Measurements from ENCODE around the gene TLX2. TPM values are rescaled to one million over a fixed set of nuclear protein-coding genes. Genes with fewer than 3 reads are reported as not detected.

The TLX2 gene
- total RNA-seq, 1 donor from 2014 or later: not detected

DNA sequence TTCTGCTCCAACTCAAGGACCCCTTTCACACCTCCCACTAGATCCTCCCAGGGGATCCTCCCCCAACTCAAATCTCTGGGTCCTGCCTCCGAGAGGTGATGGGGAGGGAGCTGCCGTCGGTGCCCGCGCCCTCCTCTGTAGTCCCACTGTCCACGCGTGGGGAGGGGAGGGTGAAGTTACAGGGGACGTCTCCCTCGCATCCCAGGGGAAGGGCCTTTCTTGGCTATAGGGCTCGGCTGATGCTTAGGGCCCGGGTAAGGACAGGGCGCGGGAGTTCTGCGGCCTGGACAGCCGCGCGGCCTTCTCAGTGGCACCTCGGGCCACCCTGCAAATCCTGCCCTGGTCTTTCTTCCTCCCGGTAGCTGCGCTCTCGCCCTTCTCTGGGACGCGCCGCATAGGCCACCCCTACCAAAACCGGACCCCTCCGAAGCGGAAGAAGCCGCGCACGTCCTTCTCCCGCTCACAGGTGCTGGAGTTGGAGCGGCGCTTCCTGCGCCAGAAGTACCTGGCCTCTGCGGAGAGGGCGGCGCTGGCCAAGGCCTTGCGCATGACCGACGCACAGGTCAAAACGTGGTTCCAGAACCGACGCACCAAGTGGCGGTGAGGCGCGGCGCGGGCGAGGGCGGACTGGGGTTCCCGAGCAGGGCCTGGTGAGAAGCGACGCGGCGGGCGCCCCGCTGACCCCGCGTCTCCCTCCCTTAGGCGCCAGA lies 1.2 kb downstream of the TLX2 start:
- TF ChIP-seq, protein P1, sequence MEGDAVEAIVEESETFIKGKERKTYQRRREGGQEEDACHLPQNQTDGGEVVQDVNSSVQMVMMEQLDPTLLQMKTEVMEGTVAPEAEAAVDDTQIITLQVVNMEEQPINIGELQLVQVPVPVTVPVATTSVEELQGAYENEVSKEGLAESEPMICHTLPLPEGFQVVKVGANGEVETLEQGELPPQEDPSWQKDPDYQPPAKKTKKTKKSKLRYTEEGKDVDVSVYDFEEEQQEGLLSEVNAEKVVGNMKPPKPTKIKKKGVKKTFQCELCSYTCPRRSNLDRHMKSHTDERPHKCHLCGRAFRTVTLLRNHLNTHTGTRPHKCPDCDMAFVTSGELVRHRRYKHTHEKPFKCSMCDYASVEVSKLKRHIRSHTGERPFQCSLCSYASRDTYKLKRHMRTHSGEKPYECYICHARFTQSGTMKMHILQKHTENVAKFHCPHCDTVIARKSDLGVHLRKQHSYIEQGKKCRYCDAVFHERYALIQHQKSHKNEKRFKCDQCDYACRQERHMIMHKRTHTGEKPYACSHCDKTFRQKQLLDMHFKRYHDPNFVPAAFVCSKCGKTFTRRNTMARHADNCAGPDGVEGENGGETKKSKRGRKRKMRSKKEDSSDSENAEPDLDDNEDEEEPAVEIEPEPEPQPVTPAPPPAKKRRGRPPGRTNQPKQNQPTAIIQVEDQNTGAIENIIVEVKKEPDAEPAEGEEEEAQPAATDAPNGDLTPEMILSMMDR (IDR thresholded peaks at IDR 0.05): no peak
- no peaks in the 10 kb centered on the region for H3K9me3 ChIP-seq
- intact Hi-C loops (cut with DNase I): no loop called here

DNA sequence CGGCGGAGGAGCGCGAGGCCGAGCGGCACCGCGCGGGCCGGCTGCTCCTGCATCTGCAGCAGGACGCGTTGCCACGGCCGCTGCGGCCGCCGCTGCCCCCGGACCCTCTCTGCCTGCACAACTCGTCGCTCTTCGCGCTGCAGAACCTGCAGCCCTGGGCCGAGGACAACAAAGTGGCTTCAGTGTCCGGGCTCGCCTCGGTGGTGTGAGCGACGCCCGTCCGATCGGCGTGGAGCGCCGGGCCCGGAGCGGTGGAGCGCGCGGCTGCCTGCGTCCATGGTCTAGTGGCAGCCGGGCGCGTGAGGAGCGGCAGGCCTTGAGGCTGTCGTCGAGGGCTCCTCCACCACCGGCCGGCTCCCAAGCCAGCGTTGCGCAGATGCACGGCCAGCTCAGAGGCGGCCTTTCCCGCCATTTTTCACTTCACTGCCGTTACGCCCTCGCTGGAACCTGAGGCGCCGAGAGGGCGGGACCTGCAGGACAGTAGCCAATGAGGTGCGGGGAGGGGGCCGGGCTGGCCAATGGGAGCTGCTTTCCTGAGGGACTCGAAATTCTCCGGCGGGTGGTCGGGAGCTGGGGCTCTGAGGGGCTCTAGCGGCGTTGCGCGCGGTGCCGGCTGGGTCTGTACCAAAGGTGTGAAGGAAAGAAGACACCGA lies 1.9 kb downstream of the TLX2 start:
- Histone ChIP-seq H3K4me3 (peak overlapping the region; percentile 46 to 58), H3K27me3 (peaks cover 39% of the 10 kb centered on the region), H3K9me3 (no peaks in the 10 kb centered on the region), H3K4me1 (peaks cover 16 to 18% of the 10 kb centered on the region in 2 donors), H3K27ac (no peak overlapping the region), H3K36me3 (no peaks in the 10 kb centered on the region)
- TF ChIP-seq, protein P1 (IDR thresholded peaks at IDR 0.05): no peak
- no peak for DNase-seq (ENCODE audit: low spot score in 2 of 2)
- intact Hi-C loops (cut with DNase I): no loop called here

More for the DNA sequence above, 1.2 kb downstream of the TLX2 start:
- Histone ChIP-seq H3K4me1 (peaks cover 16 to 18% of the 10 kb centered on the region in 2 donors), H3K27ac (no peak overlapping the region), H3K36me3 (no peaks in the 10 kb centered on the region), H3K4me3 (peak overlapping the region; percentile 46 to 58), H3K27me3 (peaks cover 39% of the 10 kb centered on the region)
- DNase-seq (ENCODE audit: low spot score in 2 of 2): no peak

DNA sequence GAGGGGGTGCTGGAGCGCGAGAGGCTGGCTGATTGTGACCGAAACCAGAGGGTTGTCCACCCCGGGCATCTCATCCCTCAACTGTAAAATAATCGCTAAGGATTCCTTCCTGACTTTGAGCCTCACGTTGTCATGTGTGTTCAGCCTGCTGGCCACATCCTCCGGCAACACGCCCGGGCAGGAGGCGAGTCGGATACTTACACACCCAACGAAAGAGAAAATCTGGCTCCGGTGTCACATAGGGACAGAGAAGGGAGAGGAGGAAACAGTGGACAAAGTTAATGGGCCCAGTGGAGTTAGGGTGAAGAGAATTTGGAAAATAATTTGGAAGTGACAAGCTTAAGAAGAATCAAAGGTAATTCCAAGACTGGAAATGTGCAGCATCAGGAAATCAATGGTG lies 2.4 kb downstream of the TLX2 start:
- intact Hi-C loops (cut with DNase I): no loop called here
- TF ChIP-seq, protein P1 (IDR thresholded peaks at IDR 0.05): no peak
- peaks cover 39% of the 10 kb centered on the region for H3K27me3 ChIP-seq
- peak overlapping the region; percentile 46 to 58 for H3K4me3 ChIP-seq
- no peaks in the 10 kb centered on the region for H3K36me3 ChIP-seq
- no peak for DNase-seq (ENCODE audit: low spot score in 2 of 2)
- H3K4me1 ChIP-seq: peaks cover 16 to 18% of the 10 kb centered on the region in 2 donors
- no peak overlapping the region for H3K27ac ChIP-seq
- no peaks in the 10 kb centered on the region for H3K9me3 ChIP-seq

DNA sequence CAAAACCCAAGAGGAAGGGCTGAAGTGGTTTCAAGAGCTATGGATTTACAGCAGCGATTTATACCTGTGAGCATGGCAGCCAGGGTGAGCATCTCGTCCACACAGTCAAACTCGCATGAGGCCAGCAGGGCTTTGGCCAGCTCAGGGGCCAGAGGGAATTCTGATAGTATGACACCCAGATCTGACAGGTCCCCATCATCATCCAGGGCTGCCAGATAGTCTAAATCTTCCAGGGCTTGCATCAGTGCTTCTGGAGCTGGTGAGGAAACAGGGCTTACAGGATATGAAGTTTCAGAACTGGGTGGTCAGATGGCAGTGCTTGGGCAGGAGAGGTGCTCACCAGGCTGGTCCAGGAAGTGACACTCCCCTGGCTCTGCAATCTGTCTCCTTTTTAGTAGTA lies 8.3 kb downstream of the TLX2 start:
- H3K4me1 ChIP-seq: no peaks in the 10 kb centered on the region
- intact Hi-C loops (cut with DNase I): no loop called here
- H3K27ac ChIP-seq: no peak overlapping the region
- H3K36me3 ChIP-seq: peaks cover 15 to 19% of the 10 kb centered on the region in 2 donors
- H3K27me3 ChIP-seq: no peaks in the 10 kb centered on the region
- TF ChIP-seq, protein P1 (IDR thresholded peaks at IDR 0.05): no peak
- DNase-seq (ENCODE audit: low spot score in 2 of 2): no peak
- no peak overlapping the region for H3K4me3 ChIP-seq
- H3K9me3 ChIP-seq: no peaks in the 10 kb centered on the region

DNA sequence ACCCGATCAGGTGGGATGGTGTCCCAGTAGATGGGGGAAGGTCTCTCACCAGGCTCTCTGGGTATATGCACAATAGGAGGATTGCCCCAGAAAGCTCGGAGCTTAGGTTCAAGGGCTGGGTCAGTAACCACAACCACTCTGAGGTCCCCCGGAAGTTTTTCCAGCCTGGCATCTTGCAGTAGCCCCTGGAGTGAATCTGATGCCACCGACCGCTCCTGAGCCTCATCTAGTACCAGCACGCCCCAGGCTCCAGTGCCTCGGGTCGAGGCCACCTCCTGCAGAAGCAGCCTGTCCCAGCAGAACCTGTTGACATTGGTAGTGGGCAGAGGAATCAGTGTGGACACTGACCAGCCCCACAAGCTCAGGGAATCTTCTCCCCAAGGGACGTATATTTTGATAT lies 9.8 kb downstream of the TLX2 start:
- TF ChIP-seq, protein P1 (IDR thresholded peaks at IDR 0.05): no peak
- no peak overlapping the region for H3K27ac ChIP-seq
- no peaks in the 10 kb centered on the region for H3K9me3 ChIP-seq
- H3K4me1 ChIP-seq: peaks cover 8% of the 10 kb centered on the region in 2 donors
- intact Hi-C loops (cut with DNase I): no loop called here
- no peaks in the 10 kb centered on the region for H3K27me3 ChIP-seq
- H3K36me3 ChIP-seq: peaks cover 15 to 23% of the 10 kb centered on the region in 2 donors
- DNase-seq (ENCODE audit: low spot score in 2 of 2): no peak
- no peak overlapping the region for H3K4me3 ChIP-seq
